B cell (primary cell): Measurements from ENCODE around the gene STARD3. TPM values are rescaled to one million over a fixed set of nuclear protein-coding genes. Genes with fewer than 3 reads are reported as not detected.

Experiments used
- ATAC-seq: fragments of 200-7000 bp; cut with Tn5 transposase; one replicate; pipeline ENCODE4 v1.10.0; 2021; ENCODE audit warnings: low read depth, mild to moderate bottlenecking, moderate number of reproducible peaks, moderate library complexity
- CTCF ChIA-PET: fragments of 350-600 bp; sonication (Branson Sonifier 250); formaldehyde crosslinking; loops from one replicate; lab custom pipeline; 2021; ENCODE audit warnings: antibody characterized with exemption, inconsistent platforms; lab: Charles Lee
- POLR2A ChIA-PET: fragments of 350-600 bp; sonication (Branson Sonifier 250); formaldehyde crosslinking; loops from one replicate; lab custom pipeline; 2021; ENCODE audit warnings: antibody characterized with exemption; lab: Charles Lee
- DNase-seq: peaks from one replicate; pipeline ENCODE4 v3.0.0; 2013
- H2AFZ ChIP-seq: 2 replicates; pipeline ENCODE4 v1.6.1; 2012; ENCODE audit warnings: mild to moderate bottlenecking, low read depth, low read length; ENCODE audit not compliant: insufficient read depth, poor library complexity, severe bottlenecking
- H3K27ac ChIP-seq, 2 donors: 1 replicate in 1 of 2; 2 replicates in 1 of 2; pipeline ENCODE4 v1.5.1; 2012 to 2013; ENCODE audit warnings: low read length in 2 of 2, mild to moderate bottlenecking in 2 of 2, moderate library complexity in 1 of 2
- H3K27me3 ChIP-seq, 4 experiments: fragments of 200-600 bp in 1 of 4; sonication (generic) in 1 of 4; replicated peaks in 1 of 4; 1 replicate in 2 of 4; 2 replicates in 2 of 4; pipeline versions ENCODE4 v1.6.1 to v1.7.0; 2013 to 2016; ENCODE audit warnings: low read length in 3 of 4, mild to moderate bottlenecking in 2 of 4, mixed read lengths in 1 of 4, moderate library complexity in 1 of 4; ENCODE audit not compliant: insufficient read depth in 4 of 4, control insufficient read depth in 3 of 4; ENCODE audit errors: control extremely low read depth in 1 of 4
- H3K36me3 ChIP-seq, 2 experiments: replicated peaks in 1 of 2; 1 replicate in 1 of 2; 2 replicates in 1 of 2; pipeline versions ENCODE4 v1.6.1 to v1.7.1; 2013; ENCODE audit warnings: low read length in 1 of 2; ENCODE audit not compliant: insufficient read depth in 2 of 2, control insufficient read depth in 1 of 2; ENCODE audit errors: control extremely low read depth in 1 of 2, extremely low read depth in 1 of 2
- H3K4me1 ChIP-seq, 2 donors: fragments of 200-600 bp in 1 of 2; sonication (generic) in 1 of 2; 1 replicate in 1 of 2; 2 replicates in 1 of 2; pipeline versions ENCODE4 v1.5.1 to v1.6.1; 2013 to 2017; ENCODE audit warnings: low read length in 2 of 2; ENCODE audit not compliant: control insufficient read depth in 2 of 2, insufficient read depth in 2 of 2
- H3K4me2 ChIP-seq: replicated peaks from 2 replicates; pipeline ENCODE3; 2012; ENCODE audit warnings: mild to moderate bottlenecking, low read depth, low read length; ENCODE audit not compliant: poor library complexity, severe bottlenecking
- H3K4me3 ChIP-seq, 5 experiments: fragments of 200-600 bp in 1 of 5; sonication (generic) in 1 of 5; 1 replicate in 3 of 5; 2 replicates in 2 of 5; pipeline versions ENCODE4 v1.5.1 to v1.7.0; 2011 to 2016; ENCODE audit warnings: low read length in 4 of 5, mild to moderate bottlenecking in 4 of 5, low read depth in 2 of 5, control low read depth in 1 of 5, moderate library complexity in 1 of 5; ENCODE audit not compliant: insufficient read depth in 1 of 5; ENCODE audit errors: control extremely low read depth in 1 of 5, extremely low read depth in 1 of 5
- H3K79me2 ChIP-seq: fragments of 200-600 bp; sonication (generic); one replicate; pipeline ENCODE4 v1.6.0; 2016; ENCODE audit warnings: low read length; ENCODE audit not compliant: control insufficient read depth, insufficient read depth
- H3K9ac ChIP-seq: fragments of 200-600 bp; sonication (generic); 2 replicates; pipeline ENCODE4 v1.6.1; 2017; ENCODE audit warnings: mild to moderate bottlenecking, low read length, moderate library complexity
- H3K9me3 ChIP-seq, 3 donors: one replicate each; pipeline versions ENCODE4 v1.6.1 to v1.7.1; 2013; ENCODE audit warnings: low read length in 2 of 3; ENCODE audit not compliant: control insufficient read depth in 2 of 3, insufficient read depth in 1 of 3; ENCODE audit errors: control extremely low read depth in 1 of 3
- H4K20me1 ChIP-seq: 2 replicates; pipeline ENCODE4 v1.6.0; 2012; ENCODE audit warnings: mild to moderate bottlenecking, low read length; ENCODE audit not compliant: insufficient read depth, control insufficient read depth, poor library complexity, severe bottlenecking
- H3K27ac Mint-ChIP-seq: one replicate; pipeline ENCODE4 v1.8.0; 2021; ENCODE audit warnings: mixed read lengths
- H3K27me3 Mint-ChIP-seq: one replicate; pipeline ENCODE4 v1.8.0; 2021; ENCODE audit warnings: mixed read lengths
- H3K4me1 Mint-ChIP-seq: one replicate; pipeline ENCODE4 v1.8.0; 2021; ENCODE audit warnings: mixed read lengths
- H3K4me3 Mint-ChIP-seq: one replicate; pipeline ENCODE4 v1.8.0; 2021; ENCODE audit warnings: mixed read lengths
- H3K9me3 Mint-ChIP-seq: one replicate; pipeline ENCODE4 v1.8.0; 2022; ENCODE audit warnings: mixed read lengths; ENCODE audit not compliant: insufficient read depth
- CTCF ChIP-seq: fragments of 200-600 bp; IDR thresholded peaks from one replicate; pipeline ENCODE4 v1.8.0; 2022; ENCODE audit warnings: antibody characterized with exemption, mild to moderate bottlenecking
- EZH2 ChIP-seq: IDR thresholded peaks from 2 replicates; pipeline ENCODE4 v1.6.1; 2012; ENCODE audit warnings: borderline replicate concordance, low read depth, mild to moderate bottlenecking, moderate library complexity, low read length; ENCODE audit not compliant: insufficient read depth, poor library complexity, severe bottlenecking
- WGBS: methylation state at CpG from one replicate; pipeline ENCODE4 v1.1.5; 2013; ENCODE audit warnings: missing lambda C conversion rate; ENCODE audit not compliant: insufficient coverage; 5-methylcytosine and 5-hydroxymethylcytosine counted together
- intact Hi-C: fragments of 100-400 bp; cut with micrococcal nuclease; formaldehyde crosslinking; loops from one replicate; pipeline ENCODE4 v1.10.0; 2022
- polyA plus RNA-seq: library from polyadenylated mRNA; depleted of rRNA; stranded (reverse); fragments of >200 nt; gene quantifications from 2 replicates; pipeline ENCODE4 v1.2.3, GENCODE V29; 2012
- total RNA-seq, 2 donors: library from RNA; stranded (reverse); fragments of 120-200 nt in 1 of 2; gene quantifications; 1 replicate in 1 of 2; 2 replicates in 1 of 2; pipeline versions ENCODE4 v1.2.3 to v1.2.4, GENCODE V29; 2013 to 2022

STARD3 gene
- total and polyA plus RNA-seq, 2 donors (not counting 1 experiment from before 2014, with no cell fraction given): 93.1 to 231 TPM

- ChIA-PET CTCF (interaction anchor here (0.8 to 8.7 kb wide), 11 partner anchors 10 to 203 kb away, joined by 3 to 109 read pairs (median 7); partner anchors contain the start of genes MIEN1 and STARD3), POLR2A (interaction anchor here (0.6 to 1.3 kb wide), 2 partner anchors 9 to 126 kb away, joined by 3 to 6 read pairs; no protein-coding TSS in a partner anchor)
- TF ChIP-seq EZH2: no peak
- Histone ChIP-seq H3K9ac (no peak overlapping the region), H3K4me2 (no peak overlapping the region), H3K9me3 (peaks cover 0 to 2% (median 0%) of the 10 kb centered on the region in 3 donors), H2AFZ (no peak overlapping the region), H3K27ac (no peak overlapping the region), H4K20me1 (no peaks in the 10 kb centered on the region), H3K4me1 (peaks cover 41 to 53% of the 10 kb centered on the region in 2 donors), H3K79me2 (no peaks in the 10 kb centered on the region), H3K36me3 (no peaks in the 10 kb centered on the region), H3K27me3 (peaks cover 0 to 37% (median 7%) of the 10 kb centered on the region in 4 experiments), H3K4me3 (no peak overlapping the region)
- Mint-ChIP-seq H3K9me3 (no peaks in the 10 kb centered on the region), H3K4me1 (peaks cover 37% of the 10 kb centered on the region), H3K4me3 (no peak overlapping the region), H3K27me3 (peaks cover 23% of the 10 kb centered on the region), H3K27ac (peak overlapping the region; percentile 10)
- intact Hi-C loops: loop anchor here (2.0 to 5.0 kb wide), 2 partner anchors 19 to 197 kb away; partner anchors contain the start of genes PGAP3 and ZPBP2
- 96% methylated on average over 23 of the region's 23 CpGs for WGBS
- ATAC-seq (no peak), DNase-seq (no peak)
Observed at GRCh38 chr17:39669897-39670735, 33.2 kb downstream of the STARD3 start.

GRCh38 chr17:39670746-39671145, 33.8 kb downstream of the STARD3 start:
- no peaks in the 10 kb centered on the region for H4K20me1 ChIP-seq
- Mint-ChIP-seq H3K27me3 (peaks cover 23% of the 10 kb centered on the region), H3K27ac (no peak overlapping the region), H3K4me3 (no peak overlapping the region), H3K9me3 (no peaks in the 10 kb centered on the region), H3K4me1 (peaks cover 41% of the 10 kb centered on the region)
- H3K4me1 ChIP-seq: peaks cover 48 to 59% of the 10 kb centered on the region in 2 donors
- peaks cover 0 to 2% (median 0%) of the 10 kb centered on the region in 3 donors for H3K9me3 ChIP-seq
- ChIA-PET CTCF (interaction anchor here (0.8 to 8.7 kb wide), 12 partner anchors 9 to 202 kb away, joined by 3 to 109 read pairs (median 6); partner anchors contain the start of genes MIEN1 and STARD3), POLR2A (interaction anchor here (0.6 to 1.3 kb wide), 3 partner anchors 9 to 126 kb away, joined by 3 to 7 read pairs (median 6); no protein-coding TSS in a partner anchor)
- H2AFZ ChIP-seq: no peak overlapping the region
- ATAC-seq (no peak), DNase-seq (no peak)
- H3K27me3 ChIP-seq: peaks cover 0 to 37% (median 7%) of the 10 kb centered on the region in 4 experiments
- TF ChIP-seq EZH2: no peak
- TF ChIP-seq CTCF: no peak
- no peak overlapping the region for H3K4me2 ChIP-seq
- H3K9ac ChIP-seq: no peak overlapping the region
- no peaks in the 10 kb centered on the region for H3K79me2 ChIP-seq
- intact Hi-C loops: no loop called here
- WGBS: 90% methylated on average over 2 of the region's 4 CpGs
- H3K27ac ChIP-seq: no peak overlapping the region
- H3K4me3 ChIP-seq: no peak overlapping the region
- H3K36me3 ChIP-seq: no peaks in the 10 kb centered on the region
